GM19463 (cell line): ENCODE results near the gene ADD2.
"Not testable (repeated sequence)": the region's sequence is repeated elsewhere in the genome, so short reads cannot be mapped to it uniquely, and the experiment has no call there.

Experiments used
- ATAC-seq: cut with Tn5 transposase; IDR thresholded peaks from one replicate; pipeline ENCODE4 v1.9.1; 2021; ENCODE audit warnings: mild to moderate bottlenecking, moderate library complexity; ENCODE audit not compliant: unreplicated experiment

Gene ADD2

DNA sequence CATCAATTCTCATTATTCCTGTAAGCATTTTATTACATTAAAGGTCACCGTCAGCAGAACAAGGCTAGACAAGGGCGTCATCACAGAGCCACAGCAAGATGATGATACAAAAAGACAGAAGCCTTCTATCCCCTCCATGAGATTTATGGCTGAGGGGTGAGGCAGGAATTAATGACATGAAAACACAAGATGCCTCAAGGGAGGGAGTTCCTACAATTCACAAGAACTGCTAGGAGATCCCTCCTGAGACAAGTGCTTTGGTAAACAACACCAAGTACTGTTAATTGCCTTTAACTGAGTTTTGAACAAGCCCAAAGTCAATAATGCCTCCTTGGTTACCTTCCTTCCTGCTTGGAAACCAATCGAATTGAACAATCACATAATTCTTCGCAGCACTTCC, 14.1 kb downstream of the ADD2 start:
- ATAC-seq = no peak

DNA sequence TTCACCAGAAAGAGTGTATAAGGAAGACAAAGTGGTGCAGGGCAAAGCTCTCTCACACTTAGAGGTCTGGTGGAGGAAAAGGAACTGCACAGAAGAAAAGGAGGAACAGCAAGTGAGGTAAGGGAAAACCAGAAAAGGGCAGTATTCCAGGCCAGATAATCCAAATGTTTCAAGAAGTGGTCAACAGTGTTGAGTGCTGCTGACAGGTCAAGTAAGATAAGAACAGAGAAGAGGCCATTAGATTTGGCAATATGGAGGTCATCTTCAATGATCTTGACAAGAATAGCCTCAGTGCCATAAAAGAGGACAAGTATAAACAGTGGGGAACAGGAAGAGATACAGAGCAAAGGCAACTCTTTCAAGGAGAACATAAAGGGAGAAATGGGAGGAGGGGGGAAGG, 15.0 kb downstream of the ADD2 start:
- no peak for ATAC-seq

DNA sequence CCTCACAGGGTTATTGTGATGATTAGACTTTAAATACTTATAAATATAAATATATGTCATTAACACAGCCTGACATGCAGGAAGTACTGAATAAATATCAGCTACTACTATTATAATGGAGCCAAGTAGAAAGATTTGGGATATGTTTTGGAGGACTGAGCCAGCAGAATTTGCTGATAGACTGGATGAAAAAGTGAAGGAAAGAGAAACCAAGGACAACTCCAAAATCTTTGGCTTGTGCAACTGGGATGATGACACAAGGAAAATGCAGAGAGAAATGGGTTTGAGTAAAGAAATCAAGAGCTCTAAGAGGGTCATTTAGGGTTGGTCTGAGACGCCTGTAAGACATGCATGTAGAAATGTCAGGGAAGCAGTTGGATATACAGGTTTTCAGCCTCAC, 15.6 kb downstream of the ADD2 start:
- no peak for ATAC-seq

DNA sequence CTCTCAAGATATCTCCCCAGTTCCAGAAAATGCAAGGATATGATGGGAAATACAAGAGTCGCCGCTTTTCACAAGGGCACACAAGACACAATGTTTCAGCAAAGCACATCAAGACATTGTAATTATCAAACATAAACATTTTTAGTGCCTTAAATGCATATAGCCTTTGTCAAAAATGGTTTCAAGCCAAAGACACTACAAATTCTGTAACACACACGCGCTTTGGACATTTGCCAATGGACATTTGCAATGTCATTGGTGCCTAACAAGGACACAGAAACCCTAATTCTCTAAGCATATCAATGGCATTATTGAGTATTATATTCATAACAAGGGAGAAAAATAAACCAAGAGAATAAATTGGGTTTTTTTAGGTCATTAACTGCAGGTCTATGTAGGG, 16.1 kb downstream of the ADD2 start:
- ATAC-seq = no peak

DNA sequence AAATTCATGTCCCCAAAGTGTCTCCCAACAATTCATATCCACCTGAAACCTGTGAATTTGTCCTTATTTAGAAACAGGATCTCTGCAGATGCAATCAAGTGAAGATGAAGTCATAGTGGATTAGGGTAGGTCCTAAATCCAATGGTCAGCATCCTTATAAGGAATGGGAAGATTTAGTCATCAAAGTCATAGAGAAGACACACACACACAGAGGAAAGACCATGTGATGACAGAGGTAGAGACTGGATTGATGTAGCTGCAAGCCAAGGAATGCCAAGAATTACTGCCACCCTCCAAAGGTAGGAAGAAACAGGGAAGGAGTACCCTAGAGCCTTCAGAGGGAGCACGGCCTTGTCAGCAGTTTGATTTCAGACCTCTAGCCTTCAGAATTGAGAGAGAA, 17.7 kb downstream of the ADD2 start:
- no peak for ATAC-seq

DNA sequence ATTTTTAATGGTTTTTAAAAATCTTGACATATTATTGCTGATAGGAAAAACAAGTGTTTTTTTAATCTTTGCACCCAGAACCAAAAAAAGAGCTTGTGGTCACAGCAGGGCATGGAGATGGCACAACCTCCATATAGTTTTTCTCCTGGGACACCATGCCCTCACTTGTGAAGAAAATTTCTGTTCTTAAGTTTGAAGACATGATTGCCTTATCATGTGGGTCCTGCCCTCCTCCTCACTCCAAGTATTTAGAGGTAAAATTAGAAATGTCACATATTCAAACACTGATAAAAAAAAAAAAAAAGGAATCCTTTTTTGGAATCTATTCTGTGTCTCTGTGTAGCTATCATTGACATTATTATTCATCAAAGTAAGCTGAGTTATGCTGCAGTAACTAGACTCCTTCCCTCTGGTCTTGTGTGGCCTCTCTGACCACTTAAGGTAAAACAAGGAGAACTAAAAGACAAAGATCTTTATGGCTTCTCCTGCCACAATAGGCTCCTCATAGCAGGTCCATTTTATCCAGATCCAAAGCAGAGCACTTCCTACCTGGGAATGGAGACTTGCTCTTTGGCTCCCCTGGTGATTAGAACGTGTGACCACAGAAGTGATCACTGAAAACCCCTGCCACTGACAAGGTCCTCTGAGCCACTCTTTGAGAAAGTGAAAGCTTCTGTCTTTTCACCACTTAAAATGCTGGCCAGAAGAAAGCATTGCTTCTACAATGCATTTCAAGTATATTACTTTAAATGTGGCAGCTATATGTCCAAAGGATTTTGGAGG, 19.8 kb downstream of the ADD2 start:
- no peak for ATAC-seq

DNA sequence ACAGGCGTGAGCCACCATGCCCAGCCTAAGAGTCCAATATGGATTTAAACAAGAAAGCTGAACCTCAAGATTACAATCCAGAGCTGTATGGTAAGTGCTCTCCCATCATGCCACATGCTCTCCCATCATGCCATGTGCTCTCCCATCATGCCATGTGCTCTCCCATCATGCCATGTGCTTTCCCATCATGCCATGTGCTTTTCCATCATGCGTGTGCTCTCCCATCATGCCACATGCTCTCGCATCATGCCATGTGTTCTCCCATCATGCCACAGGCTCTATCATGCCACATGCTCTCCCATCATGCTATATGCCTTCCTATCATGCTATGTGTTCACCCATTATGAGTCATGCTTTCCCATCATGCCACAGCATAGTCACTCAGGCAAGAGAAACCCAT, 20.7 kb downstream of the ADD2 start:
- ATAC-seq = no peak

DNA sequence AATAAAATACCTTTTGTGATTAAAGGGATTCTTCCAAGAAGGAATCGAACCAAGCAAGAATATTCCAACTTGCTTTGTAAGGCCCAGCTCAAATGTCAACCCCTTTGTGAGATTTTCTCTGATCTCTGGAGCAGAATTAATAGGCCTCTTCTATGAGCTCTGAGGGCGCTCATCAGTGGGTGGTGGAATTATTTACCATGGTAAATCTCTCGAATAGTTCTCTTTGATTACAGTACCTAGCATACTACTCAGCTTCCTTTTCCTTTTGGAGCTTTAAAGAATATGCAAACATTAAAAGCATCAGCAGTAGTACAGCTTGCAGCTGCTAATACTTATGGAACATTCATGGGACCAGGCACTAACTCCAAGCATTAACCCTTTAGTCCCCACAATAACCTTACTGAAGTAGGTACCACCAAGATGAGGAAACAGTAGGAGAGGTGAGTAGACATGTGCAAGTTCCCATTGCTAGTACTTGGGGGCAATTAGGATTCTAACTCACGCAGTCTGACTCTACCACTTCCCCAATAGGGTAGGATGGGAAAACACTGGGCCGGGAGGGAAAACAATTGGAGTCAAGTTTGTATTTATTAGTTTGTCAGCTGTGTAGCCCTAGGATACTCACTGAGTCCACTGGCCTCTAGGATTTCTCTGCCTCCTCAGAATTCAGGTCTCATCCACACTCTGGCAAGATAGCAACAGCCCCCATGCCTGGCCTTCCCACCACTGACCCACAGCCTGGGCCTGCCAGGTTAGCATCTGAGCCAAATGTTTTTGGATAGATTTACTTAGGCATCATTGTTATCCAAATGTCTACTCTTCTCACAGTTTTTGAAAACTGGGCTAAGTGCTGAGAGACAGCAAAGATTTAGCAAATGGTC, 21.7 kb downstream of the ADD2 start:
- no peak for ATAC-seq

DNA sequence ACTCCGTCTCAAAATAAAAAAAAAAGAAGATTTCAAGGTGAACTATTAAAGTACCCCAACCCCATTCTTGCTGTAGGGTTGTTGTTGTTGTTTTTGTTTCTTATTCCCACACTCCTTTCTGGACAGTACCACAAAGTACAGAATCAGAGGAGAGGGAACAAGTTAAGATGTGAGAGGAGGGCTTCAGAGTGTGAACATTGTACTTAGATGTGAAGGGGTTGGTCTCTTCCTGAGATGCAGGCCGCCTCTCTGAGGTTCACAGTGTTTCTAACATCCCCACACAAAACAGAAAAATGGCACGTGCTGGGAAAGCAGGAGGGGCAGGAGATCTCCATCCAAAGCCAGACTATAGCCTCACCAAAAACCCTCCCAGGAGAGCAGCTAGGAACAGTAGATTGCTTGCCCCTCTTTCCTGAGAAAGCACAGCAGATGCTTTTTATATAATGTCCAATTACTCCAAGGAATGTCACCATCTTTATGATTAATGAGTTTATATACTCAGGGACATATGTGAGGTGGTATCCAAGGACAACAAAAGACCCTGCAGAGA, 22.6 kb downstream of the ADD2 start:
- ATAC-seq = no peak

DNA sequence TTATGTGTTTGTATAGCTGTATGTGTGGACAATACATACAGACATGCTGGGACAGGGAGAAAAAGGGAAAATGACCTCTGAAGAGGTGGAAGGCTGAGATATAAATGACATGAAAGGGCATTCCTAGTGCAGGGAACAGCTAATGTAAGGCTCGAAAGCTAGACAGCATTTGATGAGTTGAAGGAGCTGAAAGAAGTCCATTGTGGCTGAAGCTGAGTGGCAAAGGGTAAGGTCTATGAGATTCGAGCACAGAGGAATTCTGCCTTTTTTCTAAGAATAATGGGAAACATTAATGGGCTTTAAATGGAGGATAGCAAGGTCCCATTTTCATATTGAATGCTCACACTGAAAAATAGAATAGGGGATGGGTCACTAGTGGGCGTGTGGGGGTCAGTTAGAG, 23.6 kb downstream of the ADD2 start:
- ATAC-seq = no peak

DNA sequence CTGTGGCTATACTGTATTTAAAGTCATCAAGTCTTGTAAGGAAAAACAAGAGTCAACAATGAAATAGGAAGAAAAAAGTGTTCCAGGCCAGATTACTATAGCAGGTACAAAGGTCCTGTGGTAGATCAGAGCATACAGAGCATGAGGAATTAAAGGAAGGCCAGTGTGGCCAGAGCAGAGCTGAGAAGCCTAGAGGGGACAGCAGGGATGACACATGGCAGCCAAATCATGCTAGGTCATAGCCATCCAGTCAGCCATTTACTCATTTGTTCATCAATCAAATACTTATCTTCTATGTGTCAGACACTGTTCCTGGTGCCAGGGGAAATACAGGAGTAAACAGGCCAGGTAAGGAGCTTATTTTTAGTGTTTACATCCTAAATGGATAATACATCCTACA, 24.3 kb downstream of the ADD2 start:
- no peak for ATAC-seq

DNA sequence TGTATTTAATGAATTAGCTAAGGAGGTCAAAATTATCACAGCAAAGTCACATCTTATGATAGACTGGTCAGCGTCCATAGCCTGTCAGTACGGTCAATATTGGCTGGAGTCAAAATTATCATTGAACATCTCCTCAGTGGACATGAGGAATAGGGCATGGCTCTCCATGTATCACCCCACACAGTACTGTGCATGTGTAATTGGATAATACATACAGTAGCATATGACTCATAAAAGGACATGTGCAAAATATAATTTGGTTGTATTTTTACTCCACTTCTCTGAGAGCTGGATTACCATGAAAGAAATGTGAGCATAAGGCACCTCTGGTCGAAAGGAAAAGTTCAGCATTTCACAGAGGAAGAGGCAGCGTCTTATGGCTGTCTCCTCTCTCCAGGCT, 24.9 kb downstream of the ADD2 start:
- ATAC-seq = no peak

DNA sequence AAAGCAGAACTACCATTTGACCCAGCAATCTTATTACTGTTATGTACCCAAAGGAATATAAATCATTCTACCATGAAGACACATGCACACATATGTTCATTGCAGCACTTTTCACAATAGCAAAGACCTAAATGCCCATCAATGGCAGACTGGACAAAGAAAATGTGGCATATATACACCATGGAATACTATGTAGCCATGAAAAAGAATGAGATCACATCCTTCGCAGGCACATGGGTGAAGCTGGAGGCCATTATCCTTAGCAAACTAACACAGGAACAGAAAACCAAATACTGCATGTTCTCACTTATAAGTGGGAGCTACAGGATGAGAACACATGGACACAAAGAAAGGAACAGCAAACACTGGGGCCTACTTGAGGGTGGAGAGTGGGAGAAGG, 28.5 kb downstream of the ADD2 start:
- ATAC-seq = not testable (repeated sequence)

DNA sequence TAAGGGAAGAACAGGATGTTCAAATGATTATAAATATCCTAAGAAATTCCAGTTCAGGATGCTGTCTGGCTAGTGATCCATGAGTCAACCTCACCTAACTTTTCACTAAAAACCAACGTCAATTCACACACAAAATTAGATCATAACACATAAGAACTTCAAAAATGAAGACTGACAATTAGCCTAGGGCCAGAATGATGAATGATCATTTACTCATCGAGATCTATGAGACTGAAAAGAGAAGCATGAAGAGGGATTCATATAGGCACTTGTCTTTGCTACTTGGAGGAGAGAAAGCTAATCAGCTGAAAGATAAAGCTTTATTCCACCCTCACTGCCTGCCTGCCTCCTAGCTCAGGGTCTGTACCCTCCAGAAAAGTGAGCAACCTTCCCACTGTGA, 29.8 kb downstream of the ADD2 start:
- no peak for ATAC-seq

DNA sequence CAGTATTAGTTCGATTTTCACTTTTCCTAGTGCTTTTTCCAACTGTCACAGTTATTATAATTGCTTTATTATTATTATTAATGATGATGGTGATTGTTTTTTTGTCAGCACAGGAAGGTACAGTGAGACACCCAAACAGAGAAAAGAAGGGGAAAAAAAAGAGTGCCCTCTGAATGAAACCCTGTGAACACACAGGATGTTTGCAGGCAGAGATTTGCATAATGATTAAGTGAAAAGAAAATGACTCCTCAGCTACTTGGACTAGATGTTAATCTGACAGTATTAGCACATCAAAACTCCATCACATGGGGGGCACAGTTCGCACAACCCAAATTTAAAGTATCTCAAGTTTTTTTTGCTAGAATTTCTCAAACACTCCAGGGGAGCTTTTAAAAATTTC, 32.9 kb downstream of the ADD2 start:
- ATAC-seq = no peak

DNA sequence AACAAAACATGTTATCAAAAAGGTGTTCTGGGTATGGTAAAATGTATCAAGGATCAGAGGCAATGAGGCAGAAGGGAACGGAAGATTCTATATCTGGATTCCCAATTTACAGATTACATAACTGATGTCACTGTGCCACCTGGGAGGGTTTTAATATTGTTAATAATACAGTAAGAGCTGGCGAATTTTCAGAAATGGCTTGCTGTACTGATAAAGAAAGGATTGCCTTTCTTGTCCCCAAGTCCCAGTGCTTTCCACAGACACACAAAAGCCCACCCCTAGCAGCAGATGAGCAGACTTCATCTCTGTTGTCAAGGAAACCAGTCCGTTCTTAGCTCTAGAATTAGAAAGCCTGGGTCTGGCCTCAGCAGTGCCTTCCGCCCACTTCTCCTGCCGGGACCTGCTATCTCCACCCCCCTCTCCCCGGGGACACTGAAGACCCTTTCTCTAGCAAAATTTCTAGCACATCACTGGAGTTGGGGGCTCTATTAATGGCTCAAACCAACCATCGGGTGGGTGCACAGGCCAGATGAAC, 34.3 kb downstream of the ADD2 start:
- no peak for ATAC-seq

DNA sequence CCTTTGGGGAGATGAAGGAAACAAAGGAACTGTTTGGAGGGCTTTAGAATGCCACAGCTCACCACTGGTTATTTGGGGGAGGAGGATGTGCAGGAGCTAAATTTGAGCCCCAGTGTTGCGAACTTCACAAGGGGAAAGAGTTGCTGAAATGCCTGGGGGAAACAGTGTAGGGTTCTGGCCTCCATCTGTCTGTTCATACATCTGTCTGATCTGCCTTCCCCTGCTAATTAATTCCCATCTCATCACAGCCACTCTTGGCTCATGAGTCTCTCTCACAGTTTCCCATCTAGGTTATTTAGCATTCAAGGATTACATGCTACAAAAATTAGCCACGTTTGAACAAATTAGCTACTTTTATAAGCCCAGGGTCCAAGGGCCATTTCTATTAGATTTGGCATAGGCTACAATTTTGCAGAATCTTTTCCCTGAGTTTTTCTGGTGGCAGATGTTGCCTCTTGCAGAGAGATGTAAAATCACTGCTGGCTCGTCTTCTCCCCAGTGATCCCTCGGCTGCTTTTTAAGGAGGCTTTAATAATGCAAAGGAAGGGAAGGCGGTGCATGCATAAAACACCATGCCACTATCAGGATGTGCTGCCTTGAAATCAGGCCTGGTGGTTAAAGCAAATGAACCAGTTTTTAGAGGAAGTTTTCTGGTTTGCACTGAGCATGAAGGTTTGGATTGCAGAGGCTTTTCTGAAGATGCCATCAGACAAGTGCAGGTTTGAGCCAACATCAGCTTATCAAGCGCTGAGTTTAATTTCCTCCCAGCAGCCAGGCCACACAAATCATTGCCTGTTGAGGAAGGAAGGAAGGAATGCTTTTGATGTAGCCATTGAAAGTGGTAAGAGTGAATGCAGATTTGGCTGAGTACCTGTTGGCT, 35.0 kb downstream of the ADD2 start:
- no peak for ATAC-seq

DNA sequence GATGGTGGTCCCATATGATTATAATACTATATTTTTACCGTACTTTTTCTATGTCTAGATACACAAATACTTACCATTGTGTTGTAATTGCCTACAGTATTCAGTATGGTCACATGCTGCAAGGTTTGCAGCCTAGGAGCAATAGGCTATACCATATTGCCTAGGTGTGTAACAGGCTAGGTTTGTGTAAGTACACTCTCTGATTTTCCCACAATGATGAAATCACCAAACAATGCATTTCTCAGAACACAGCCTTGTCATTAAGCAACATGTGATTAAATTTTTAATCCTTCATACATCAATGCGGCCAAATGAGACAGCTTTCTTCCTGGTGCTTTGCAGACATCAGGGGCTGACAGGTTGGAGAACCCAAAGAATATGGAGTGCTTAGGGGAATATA, 37.3 kb downstream of the ADD2 start:
- ATAC-seq = no peak

DNA sequence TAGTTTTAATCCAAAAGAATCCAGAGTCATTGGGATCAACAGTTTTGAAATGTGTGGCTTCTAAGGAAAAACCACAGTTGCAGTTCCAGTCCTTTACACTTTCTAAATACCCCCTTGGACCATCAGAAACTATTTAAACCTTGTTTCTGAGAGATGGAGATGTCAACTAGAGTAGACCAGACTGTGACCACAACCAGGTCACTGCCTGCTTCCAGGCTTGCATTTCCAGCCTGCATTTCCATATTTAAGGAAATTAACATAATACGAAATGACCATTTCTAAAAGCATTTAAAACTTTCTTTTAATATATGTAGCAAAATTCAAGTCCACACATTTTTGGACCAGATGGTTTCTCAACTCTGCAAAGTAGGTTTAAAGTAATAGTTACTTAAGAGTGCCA, 38.4 kb downstream of the ADD2 start:
- ATAC-seq = no peak

DNA sequence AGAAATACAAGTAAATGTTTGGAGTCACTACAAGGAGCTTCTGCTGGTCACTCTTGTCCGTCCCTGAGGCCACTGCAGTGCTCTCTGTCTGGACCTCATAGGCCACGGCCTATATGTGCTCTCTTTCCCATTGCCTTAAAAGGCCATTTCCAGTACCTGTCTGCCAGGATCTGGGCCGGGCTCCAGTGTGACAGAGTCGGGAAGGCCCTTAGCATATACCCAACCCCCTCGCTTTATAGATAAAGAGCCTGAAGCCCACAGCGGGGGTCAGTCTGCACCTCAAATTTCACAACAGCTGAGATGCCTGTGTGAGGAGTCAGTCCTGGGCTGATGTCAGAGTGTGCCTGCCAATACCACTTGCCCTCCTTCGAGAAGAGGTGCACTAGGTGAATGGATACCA, 39.9 kb downstream of the ADD2 start:
- ATAC-seq = no peak
